PC-3 (cell line): ENCODE results near the gene MKI67. TPM values are rescaled to one million over a fixed set of nuclear protein-coding genes. Genes with fewer than 3 reads are reported as not detected.
A peak's percentile ranks its signal among the peaks of the same experiment; 100 is the strongest.

ENCODE experiments used
- ATAC-seq: fragments of 200-7000 bp; cut with Tn5 transposase; 2 replicates; pipeline ENCODE4 v1.9.1; 2020; ENCODE audit warnings: mild to moderate bottlenecking, moderate library complexity
- BruUV-seq: library from RNA; stranded (reverse); fragments of 400-500 nt; replicated peaks from 2 replicates; lab custom pipeline; 2021; lab: Mats Ljungman, UMichigan
- CTCF ChIA-PET: fragments of 300-600 bp; sonication (Branson Sonifier 250); formaldehyde crosslinking; loops from one replicate; lab custom pipeline; 2022; ENCODE audit warnings: antibody characterized with exemption; lab: Charles Lee
- POLR2A ChIA-PET: fragments of 300-600 bp; sonication (Branson Sonifier 250); formaldehyde crosslinking; loops from one replicate; lab custom pipeline; 2022; ENCODE audit warnings: antibody characterized with exemption; ENCODE audit not compliant: unreplicated experiment; lab: Charles Lee
- DNase-seq: peaks from one replicate; pipeline ENCODE4 v3.0.0-alpha.2; 2015
- H2AFZ ChIP-seq: fragments of 300-600 bp; sonication (generic); 2 replicates; pipeline ENCODE4 v1.6.0; 2016; ENCODE audit warnings: antibody characterized with exemption, low read length
- H3F3A ChIP-seq: fragments of 300-600 bp; sonication (generic); one replicate; pipeline ENCODE4 v1.6.0; 2017; ENCODE audit warnings: antibody characterized with exemption, low read length, control low read depth, mild to moderate bottlenecking; ENCODE audit not compliant: unreplicated experiment
- H3K27ac ChIP-seq: fragments of 300-600 bp; sonication (generic); 2 replicates; pipeline ENCODE4 v1.5.1; 2016; ENCODE audit warnings: mild to moderate bottlenecking, low read length
- H3K27me3 ChIP-seq: fragments of 300-600 bp; sonication (generic); 2 replicates; pipeline ENCODE4 v1.6.1; 2016; ENCODE audit warnings: low read length, mixed read lengths
- H3K36me3 ChIP-seq: fragments of 300-600 bp; sonication (generic); 2 replicates; pipeline ENCODE4 v1.6.1; 2016; ENCODE audit warnings: low read depth, mixed run types, low read length, mixed read lengths
- H3K4me1 ChIP-seq: fragments of 300-600 bp; sonication (generic); 2 replicates; pipeline ENCODE4 v1.5.1; 2016; ENCODE audit warnings: low read length; ENCODE audit not compliant: insufficient read depth
- H3K4me2 ChIP-seq: fragments of 300-600 bp; sonication (generic); 2 replicates; pipeline ENCODE4 v1.6.0; 2016; ENCODE audit warnings: low read length
- H3K4me3 ChIP-seq: fragments of 300-600 bp; sonication (generic); 2 replicates; pipeline ENCODE4 v1.5.1; 2016; ENCODE audit warnings: mild to moderate bottlenecking, low read length, mixed read lengths
- H3K79me2 ChIP-seq: fragments of 300-600 bp; sonication (generic); 2 replicates; pipeline ENCODE4 v1.6.1; 2017; ENCODE audit warnings: low read length, mixed read lengths
- H3K9ac ChIP-seq: fragments of 300-600 bp; sonication (generic); 2 replicates; pipeline ENCODE4 v1.6.0; 2016; ENCODE audit warnings: mild to moderate bottlenecking, low read length
- H3K9me2 ChIP-seq: fragments of 300-600 bp; sonication (generic); replicated peaks from 2 replicates; pipeline ENCODE4 v1.6.1; 2016; ENCODE audit warnings: mixed run types, low read length, mixed read lengths
- H3K9me3 ChIP-seq: fragments of 300-600 bp; sonication (generic); 2 replicates; pipeline ENCODE4 v1.6.1; 2016; ENCODE audit warnings: low read length, mixed read lengths
- H4K20me1 ChIP-seq: fragments of 300-600 bp; sonication (generic); 2 replicates; pipeline ENCODE4 v1.6.1; 2016; ENCODE audit warnings: low read length, mixed read lengths
- EZH2 ChIP-seq: fragments of 300-600 bp; sonication (generic); IDR thresholded peaks from one replicate; pipeline ENCODE4 v1.6.1; 2017; ENCODE audit warnings: antibody characterized with exemption, mild to moderate bottlenecking, low read length; ENCODE audit not compliant: unreplicated experiment
- EZH2phosphoT487 ChIP-seq: fragments of 300-600 bp; sonication (generic); IDR thresholded peaks from 2 replicates; pipeline ENCODE4 v1.6.1; 2018; ENCODE audit warnings: mild to moderate bottlenecking, antibody characterized with exemption, low read length, borderline replicate concordance
- intact Hi-C: fragments of 100-400 bp; cut with micrococcal nuclease; formaldehyde crosslinking; loops from 2 replicates; pipeline ENCODE4 v1.9.0; 2023
- total RNA-seq: library from RNA; depleted of rRNA; stranded (reverse); fragments of >200 nt; gene quantifications from 2 replicates; pipeline ENCODE4 v1.2.3, GENCODE V29; 2014
- TF ChIP-seq, protein P1 (sequence below): fragments of 300-600 bp; sonication (generic); conservative IDR thresholded peaks from 2 replicates; pipeline ENCODE4 v1.5.1; 2017; ENCODE audit warnings: antibody characterized with exemption, low read depth, mild to moderate bottlenecking, low read length

MKI67 gene
- total RNA-seq, 1 experiment from 2014 or later, result 66.0 TPM

DNA sequence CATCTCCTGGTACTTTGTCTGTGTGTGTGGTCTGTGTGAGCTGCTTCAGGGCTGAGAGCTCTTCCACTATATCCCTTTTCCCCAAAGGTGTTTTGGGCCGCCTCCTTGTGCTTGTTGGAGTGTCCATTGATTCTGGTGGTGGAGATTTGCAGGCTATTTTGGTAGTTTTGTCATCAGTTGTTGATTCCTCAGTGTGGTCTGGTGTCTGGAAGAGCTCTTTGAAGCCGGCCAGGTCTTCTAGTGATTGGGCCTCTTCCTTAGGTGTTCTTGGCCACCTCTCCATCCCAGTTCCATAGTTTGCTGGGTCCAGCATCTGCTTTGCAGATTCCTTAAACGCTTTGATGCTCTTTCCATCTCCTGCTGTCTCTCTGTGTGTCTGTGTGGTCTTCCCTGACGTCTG, 20.8 kb downstream of the MKI67 start:
- H3K27me3 ChIP-seq, result no peaks in the 10 kb centered on the region
- no peaks in the 10 kb centered on the region for H3K9me2 ChIP-seq
- BruUV-seq, result TSS peak; percentile 3
- H4K20me1 ChIP-seq, result no peaks in the 10 kb centered on the region
- peaks cover 73% of the 10 kb centered on the region for H3K36me3 ChIP-seq
- no peak overlapping the region for H3K9ac ChIP-seq
- DNase-seq, result no peak
- no peak overlapping the region for H3K4me2 ChIP-seq
- no peak for ATAC-seq
- H3K27ac ChIP-seq, result no peak overlapping the region
- no peaks in the 10 kb centered on the region; the same call in 1 of the 2 replicates for H3K79me2 ChIP-seq
- intact Hi-C loops, result no loop called here
- no peaks in the 10 kb centered on the region for H3F3A ChIP-seq
- no peaks in the 10 kb centered on the region for H3K4me1 ChIP-seq
- no peak overlapping the region for H2AFZ ChIP-seq
- CTCF ChIA-PET, result no interaction called here
- POLR2A ChIA-PET, result no interaction called here
- TF ChIP-seq EZH2phosphoT487 (no peak), EZH2 (no peak)
- TF ChIP-seq, protein P1, sequence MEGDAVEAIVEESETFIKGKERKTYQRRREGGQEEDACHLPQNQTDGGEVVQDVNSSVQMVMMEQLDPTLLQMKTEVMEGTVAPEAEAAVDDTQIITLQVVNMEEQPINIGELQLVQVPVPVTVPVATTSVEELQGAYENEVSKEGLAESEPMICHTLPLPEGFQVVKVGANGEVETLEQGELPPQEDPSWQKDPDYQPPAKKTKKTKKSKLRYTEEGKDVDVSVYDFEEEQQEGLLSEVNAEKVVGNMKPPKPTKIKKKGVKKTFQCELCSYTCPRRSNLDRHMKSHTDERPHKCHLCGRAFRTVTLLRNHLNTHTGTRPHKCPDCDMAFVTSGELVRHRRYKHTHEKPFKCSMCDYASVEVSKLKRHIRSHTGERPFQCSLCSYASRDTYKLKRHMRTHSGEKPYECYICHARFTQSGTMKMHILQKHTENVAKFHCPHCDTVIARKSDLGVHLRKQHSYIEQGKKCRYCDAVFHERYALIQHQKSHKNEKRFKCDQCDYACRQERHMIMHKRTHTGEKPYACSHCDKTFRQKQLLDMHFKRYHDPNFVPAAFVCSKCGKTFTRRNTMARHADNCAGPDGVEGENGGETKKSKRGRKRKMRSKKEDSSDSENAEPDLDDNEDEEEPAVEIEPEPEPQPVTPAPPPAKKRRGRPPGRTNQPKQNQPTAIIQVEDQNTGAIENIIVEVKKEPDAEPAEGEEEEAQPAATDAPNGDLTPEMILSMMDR, result no peak
- no peak overlapping the region for H3K4me3 ChIP-seq
- no peaks in the 10 kb centered on the region for H3K9me3 ChIP-seq

DNA sequence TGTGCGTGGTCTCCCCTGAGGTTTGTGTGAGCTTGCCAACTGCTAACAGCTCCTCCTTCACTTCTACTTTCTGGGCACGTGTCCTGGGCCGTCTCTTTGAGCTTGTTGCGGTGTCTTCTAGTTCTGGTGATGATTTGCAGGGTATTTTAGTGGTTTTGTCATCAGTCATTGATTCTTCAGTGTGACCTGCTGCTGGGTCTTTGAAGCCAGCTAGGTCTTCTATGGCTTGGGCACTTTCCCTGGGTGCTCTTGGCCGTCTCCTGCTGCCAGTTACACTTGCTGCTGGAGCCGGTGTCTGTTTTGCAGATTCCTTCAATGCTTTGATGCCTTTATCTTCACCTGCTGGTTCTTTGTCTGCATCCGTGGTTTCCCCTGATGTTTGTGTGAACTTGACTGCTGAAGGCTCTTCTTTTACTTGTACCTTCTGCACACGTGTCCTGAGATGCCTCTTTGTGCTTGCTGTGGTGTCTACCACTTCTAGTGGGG, 23.0 kb downstream of the MKI67 start:
- Histone ChIP-seq H3K4me3 (no peak overlapping the region), H3K9me3 (no peaks in the 10 kb centered on the region), H3F3A (no peaks in the 10 kb centered on the region), H3K79me2 (no peaks in the 10 kb centered on the region; the same call in 1 of the 2 replicates), H3K27me3 (no peaks in the 10 kb centered on the region), H3K9ac (no peak overlapping the region), H3K27ac (no peak overlapping the region), H2AFZ (no peak overlapping the region), H3K9me2 (no peaks in the 10 kb centered on the region), H3K4me2 (no peak overlapping the region), H3K36me3 (peaks cover 56% of the 10 kb centered on the region), H3K4me1 (no peaks in the 10 kb centered on the region), H4K20me1 (no peaks in the 10 kb centered on the region)
- TF ChIP-seq EZH2phosphoT487 (no peak), EZH2 (no peak)
- TF ChIP-seq, protein P1, result no peak
- ATAC-seq (no peak), DNase-seq (no peak)
- CTCF ChIA-PET, result no interaction called here
- BruUV-seq, result no TSS peak
- POLR2A ChIA-PET, result no interaction called here
- intact Hi-C loops, result no loop called here

DNA sequence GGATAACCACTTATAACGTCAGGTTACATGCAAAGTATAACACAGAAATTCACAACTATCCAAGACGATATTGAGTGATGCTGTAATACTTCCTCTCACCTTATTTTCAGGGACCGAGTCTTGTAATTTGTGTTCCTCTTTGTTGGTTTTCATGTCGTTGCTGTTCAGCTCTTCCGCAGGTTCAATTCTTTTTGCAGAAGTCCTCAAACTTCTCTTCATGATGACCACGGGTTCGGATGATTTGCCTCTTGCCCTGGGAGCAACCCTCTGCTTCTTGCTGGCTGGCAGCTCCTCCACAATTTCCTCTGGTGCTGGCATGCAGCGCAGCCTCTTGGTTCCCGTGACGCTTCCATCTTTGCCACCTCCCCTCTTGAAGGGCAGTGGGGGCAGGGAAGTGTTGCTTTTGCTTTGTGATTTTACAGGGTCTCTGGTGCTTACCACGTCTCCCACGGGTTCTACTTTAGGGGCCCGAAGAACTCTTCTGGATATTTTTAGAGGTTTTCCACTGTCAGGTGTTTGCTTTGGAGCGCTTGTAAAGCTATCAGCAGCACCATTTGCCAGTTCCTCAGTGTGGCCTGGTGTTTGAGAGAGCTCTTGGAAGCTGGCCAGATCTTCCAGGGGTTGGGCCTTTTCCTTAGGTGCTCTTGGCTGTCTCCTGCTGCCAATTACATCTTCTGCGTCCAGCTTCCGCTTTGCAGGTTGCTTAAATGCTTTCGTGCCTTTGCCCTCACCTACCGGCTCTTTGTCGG, 23.6 kb downstream of the MKI67 start:
- Histone ChIP-seq H3K9me2 (no peaks in the 10 kb centered on the region), H3K9ac (no peak overlapping the region), H3K27me3 (no peaks in the 10 kb centered on the region), H3F3A (no peaks in the 10 kb centered on the region), H3K36me3 (peaks cover 53% of the 10 kb centered on the region), H3K9me3 (no peaks in the 10 kb centered on the region), H3K79me2 (no peaks in the 10 kb centered on the region; the same call in 1 of the 2 replicates), H3K4me2 (no peak overlapping the region), H2AFZ (no peak overlapping the region), H3K27ac (no peak overlapping the region), H3K4me3 (no peak overlapping the region), H3K4me1 (no peaks in the 10 kb centered on the region), H4K20me1 (no peaks in the 10 kb centered on the region)
- DNase-seq, result no peak
- no peak for TF ChIP-seq EZH2
- no peak for TF ChIP-seq EZH2phosphoT487
- TF ChIP-seq, protein P1, result no peak
- ChIA-PET CTCF (no interaction called here), POLR2A (no interaction called here)
- intact Hi-C loops, result no loop called here
- ATAC-seq, result no peak
- no TSS peak for BruUV-seq
